GM23338 (cell line): ENCODE data around the gene MPO. TPM values are rescaled to one million over a fixed set of nuclear protein-coding genes. Genes with fewer than 3 reads are reported as not detected.

ENCODE experiments used
- ATAC-seq: fragments of 200-7000 bp; cut with Tn5 transposase; 3 replicates; pipeline ENCODE4 v1.9.1; 2020
- DNase-seq: peaks from one replicate; pipeline ENCODE4 v3.0.0-alpha.2; 2015; ENCODE audit warnings: low spot score
- H2AFZ ChIP-seq: fragments of 200-600 bp; sonication (generic); 2 replicates; pipeline ENCODE4 v1.8.0; 2016; ENCODE audit warnings: antibody characterized with exemption, mild to moderate bottlenecking, moderate library complexity
- H3F3A ChIP-seq: fragments of 200-600 bp; sonication (generic); replicated peaks from 2 replicates; pipeline ENCODE4 v1.8.0; 2017; ENCODE audit warnings: antibody characterized with exemption, mixed run types, low read depth
- H3K27ac ChIP-seq: fragments of 200-600 bp; sonication (generic); 2 replicates; pipeline ENCODE4 v1.6.1; 2016; ENCODE audit warnings: low read depth
- H3K27me3 ChIP-seq: fragments of 200-600 bp; sonication (generic); 2 replicates; pipeline ENCODE4 v1.8.0; 2016; ENCODE audit warnings: mild to moderate bottlenecking, mixed run types, moderate library complexity; ENCODE audit not compliant: insufficient read depth
- H3K36me3 ChIP-seq: fragments of 200-600 bp; sonication (generic); 2 replicates; pipeline ENCODE4 v1.8.0; 2016; ENCODE audit warnings: mild to moderate bottlenecking; ENCODE audit not compliant: insufficient read depth
- H3K4me1 ChIP-seq: fragments of 200-600 bp; sonication (generic); 2 replicates; pipeline ENCODE4 v1.8.0; 2016; ENCODE audit warnings: mild to moderate bottlenecking, moderate library complexity; ENCODE audit not compliant: insufficient read depth
- H3K4me2 ChIP-seq: fragments of 200-600 bp; sonication (generic); 2 replicates; pipeline ENCODE4 v1.7.1; 2017; ENCODE audit warnings: mixed run types
- H3K4me3 ChIP-seq: fragments of 200-600 bp; sonication (generic); 2 replicates; pipeline ENCODE4 v1.6.1; 2016; ENCODE audit warnings: mixed run types
- H3K79me2 ChIP-seq: fragments of 200-600 bp; sonication (generic); replicated peaks from 2 replicates; pipeline ENCODE4 v1.8.0; 2017; ENCODE audit warnings: mild to moderate bottlenecking; ENCODE audit not compliant: insufficient read depth
- H3K9me2 ChIP-seq: fragments of 200-600 bp; sonication (generic); 2 replicates; pipeline ENCODE4 v1.8.0; 2017; ENCODE audit not compliant: insufficient read depth
- H4K20me1 ChIP-seq: fragments of 200-600 bp; sonication (generic); replicated peaks from 2 replicates; pipeline ENCODE4 v1.8.0; 2017; ENCODE audit warnings: mild to moderate bottlenecking; ENCODE audit not compliant: insufficient read depth
- H3K27ac Mint-ChIP-seq: 2 replicates; pipeline ENCODE4 v1.8.0; 2020; ENCODE audit warnings: inconsistent platforms, mild to moderate bottlenecking, moderate library complexity, mixed read lengths
- H3K27me3 Mint-ChIP-seq: 3 replicates; pipeline ENCODE4 v1.8.0; 2022; ENCODE audit warnings: low read depth, mild to moderate bottlenecking, moderate library complexity, mixed read lengths, inconsistent platforms; ENCODE audit not compliant: insufficient read depth, poor library complexity
- H3K36me3 Mint-ChIP-seq: 3 replicates; pipeline ENCODE4 v1.8.0; 2021; ENCODE audit warnings: low read depth, mild to moderate bottlenecking, inconsistent platforms, moderate library complexity, mixed read lengths
- H3K4me1 Mint-ChIP-seq: 3 replicates; pipeline ENCODE4 v1.8.0; 2020; ENCODE audit warnings: mild to moderate bottlenecking, inconsistent platforms, mixed read lengths
- H3K4me3 Mint-ChIP-seq: 3 replicates; pipeline ENCODE4 v1.8.0; 2021; ENCODE audit warnings: moderate library complexity, mild to moderate bottlenecking, inconsistent platforms, mixed read lengths
- H3K9me3 Mint-ChIP-seq: 3 replicates; pipeline ENCODE4 v1.8.0; 2020; ENCODE audit warnings: moderate library complexity, mild to moderate bottlenecking, inconsistent platforms, mixed read lengths
- CREB1 ChIP-seq: fragments of 250-450 bp; sonication (Bioruptor Pico); IDR thresholded peaks from 2 replicates; pipeline ENCODE4 v1.5.0; 2020; ENCODE audit warnings: low read depth, mild to moderate bottlenecking, moderate library complexity
- CTCF ChIP-seq, 2 experiments: fragments of 200-600 bp in 1 of 2; sonication (generic) in 1 of 2; conservative IDR thresholded peaks; 2 replicates each; pipeline versions ENCODE4 v1.5.1 to v1.6.1; 2016 to 2017; ENCODE audit warnings: antibody characterized with exemption in 2 of 2, low read depth in 2 of 2, mild to moderate bottlenecking in 2 of 2, moderate library complexity in 1 of 2
- ETS1 ChIP-seq: IDR thresholded peaks from 2 replicates; pipeline ENCODE4 v1.6.1; 2016; ENCODE audit warnings: antibody characterized with exemption
- EZH2 ChIP-seq: fragments of 200-600 bp; sonication (generic); IDR thresholded peaks from one replicate; pipeline ENCODE4 v1.8.0; 2017; ENCODE audit warnings: antibody characterized with exemption, mild to moderate bottlenecking, low read depth; ENCODE audit not compliant: unreplicated experiment
- EZH2phosphoT487 ChIP-seq: fragments of 200-600 bp; sonication (generic); IDR thresholded peaks from one replicate; pipeline ENCODE4 v1.8.1; 2018; ENCODE audit warnings: antibody characterized with exemption; ENCODE audit not compliant: unreplicated experiment
- JUNB ChIP-seq: IDR thresholded peaks from one replicate; pipeline ENCODE4 v1.6.1; 2016; ENCODE audit warnings: antibody characterized with exemption; ENCODE audit not compliant: unreplicated experiment
- NANOG ChIP-seq: IDR thresholded peaks from 2 replicates; pipeline ENCODE4 v1.6.1; 2016; ENCODE audit warnings: antibody characterized with exemption, borderline replicate concordance
- POLR2AphosphoS5 ChIP-seq: IDR thresholded peaks from 2 replicates; pipeline ENCODE4 v1.6.1; 2016; ENCODE audit warnings: antibody characterized with exemption, low read depth
- REST ChIP-seq: IDR thresholded peaks from one replicate; pipeline ENCODE4 v1.6.1; 2018; ENCODE audit warnings: antibody characterized with exemption; ENCODE audit not compliant: unreplicated experiment
- STAT1 ChIP-seq: IDR thresholded peaks from one replicate; pipeline ENCODE4 v1.6.1; 2016; ENCODE audit warnings: antibody characterized with exemption; ENCODE audit not compliant: unreplicated experiment
- ZNF114 ChIP-seq: fragments of 250-450 bp; sonication (Bioruptor Pico); IDR thresholded peaks from 2 replicates; pipeline ENCODE4 v1.5.0; 2020; ENCODE audit warnings: mild to moderate bottlenecking, moderate library complexity
- ZNF331 ChIP-seq: fragments of 250-450 bp; sonication (Bioruptor Pico); IDR thresholded peaks from 2 replicates; pipeline ENCODE4 v1.5.0; 2020; ENCODE audit warnings: low read depth, mild to moderate bottlenecking, moderate library complexity
- ZNF462 ChIP-seq: fragments of 250-450 bp; sonication (Bioruptor Pico); IDR thresholded peaks from 2 replicates; pipeline ENCODE4 v1.5.0; 2020; ENCODE audit warnings: mild to moderate bottlenecking, moderate library complexity
- polyA plus RNA-seq: library from polyadenylated mRNA; unstranded; fragments of >200 nt; fragmentation: Nextera tagmentation; extraction: Ambion mirVana; gene quantifications from 2 replicates; pipeline ENCODE4 v1.2.1, GENCODE V29; 2016
- total RNA-seq: library from RNA; depleted of rRNA; stranded (reverse); fragments of >200 nt; shearing (Covaris generic); gene quantifications from 2 replicates; pipeline ENCODE4 v1.2.3, GENCODE V29; 2014

The MPO gene
- total and polyA plus RNA-seq, 2 experiments from 2014 or later = 0.08 TPM; not detected in 1

- Histone ChIP-seq H3F3A (no peaks in the 10 kb centered on the region), H3K27ac (no peak overlapping the region)
Measured at GRCh38 chr17:58309918-58310259, 29.2 kb upstream of the MPO start.

More at GRCh38 chr17:58309918-58310259, 29.2 kb upstream of the MPO start:
- Histone ChIP-seq H3K4me1 (no peaks in the 10 kb centered on the region; the same call in 1 of the 2 replicates), H3K4me3 (no peak overlapping the region), H4K20me1 (no peaks in the 10 kb centered on the region), H3K79me2 (no peaks in the 10 kb centered on the region), H2AFZ (no peak overlapping the region), H3K9me2 (no peaks in the 10 kb centered on the region), H3K36me3 (no peaks in the 10 kb centered on the region), H3K4me2 (no peak overlapping the region), H3K27me3 (no peaks in the 10 kb centered on the region)
- Mint-ChIP-seq H3K27ac (no peak overlapping the region), H3K27me3 (peaks cover 3% of the 10 kb centered on the region), H3K36me3 (no peaks in the 10 kb centered on the region), H3K9me3 (no peaks in the 10 kb centered on the region), H3K4me1 (peaks cover 21% of the 10 kb centered on the region), H3K4me3 (no peak overlapping the region)
- DNase-seq (no peak), ATAC-seq (no peak)
- TF ChIP-seq NANOG (no peak), ZNF114 (CRISPR knock-in tag) (no peak), REST (no peak), JUNB (no peak), CREB1 (CRISPR knock-in tag) (no peak), STAT1 (no peak), ZNF331 (CRISPR knock-in tag) (no peak), ZNF462 (no peak), CTCF (conservative IDR thresholded peaks at IDR 0.05; ENCODE audit: low read depth in 2 of 2) (no peak), ETS1 (no peak), POLR2AphosphoS5 (no peak), EZH2phosphoT487 (no peak), EZH2 (no peak)
